ENCODE data around the gene RIBC1. TPM values are rescaled to one million over a fixed set of nuclear protein-coding genes. Genes with fewer than 3 reads are reported as not detected.

RIBC1 gene
- 1 to 10 TPM in 2 of 4 donors, under 1 TPM in 1, not detected in 1; 0.77 to 3.0 (median 2.5) TPM for total RNA-seq

DNA sequence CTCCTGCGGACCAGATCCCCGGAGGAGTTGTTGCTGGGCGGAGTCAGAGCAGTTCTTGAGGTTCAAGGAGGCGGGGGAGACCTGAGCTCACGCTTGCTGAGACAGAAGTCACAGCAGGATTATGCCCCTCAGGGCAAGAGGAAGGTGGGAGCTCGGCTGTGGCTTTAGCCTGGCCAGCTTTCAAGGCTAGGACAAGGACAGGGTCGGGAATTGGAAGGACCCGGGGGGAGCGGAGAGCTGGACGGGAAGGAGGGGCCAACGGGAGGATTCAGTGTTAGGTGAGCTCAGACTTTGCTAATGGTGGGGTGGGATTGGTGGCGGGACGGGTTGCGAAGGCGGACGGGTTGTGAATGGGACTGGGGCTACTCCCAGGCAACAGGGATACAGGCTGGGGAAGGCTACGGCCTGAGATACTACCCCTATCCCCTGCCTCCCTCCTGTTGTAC is at the start of gene RIBC1:
Gene RIBC1 (plus strand): TSS at position 13 of the 446 bp plus-strand sequence. CDS start 3,404 bp downstream, outside the sequence.
- no peak for DNase-seq
- H3K36me3 ChIP-seq, result no peaks in the 10 kb centered on the region
- H3K27me3 ChIP-seq, result no peaks in the 10 kb centered on the region
- intact Hi-C loops (cut with DNase I; ENCODE audit: low total_unique reads), result loop anchor here (10.0 kb wide), 1 partner anchor 108 kb away; no protein-coding TSS in a partner anchor
- no peak for TF ChIP-seq POLR2A (IDR thresholded peaks at IDR 0.05)
- TF ChIP-seq, protein P1, sequence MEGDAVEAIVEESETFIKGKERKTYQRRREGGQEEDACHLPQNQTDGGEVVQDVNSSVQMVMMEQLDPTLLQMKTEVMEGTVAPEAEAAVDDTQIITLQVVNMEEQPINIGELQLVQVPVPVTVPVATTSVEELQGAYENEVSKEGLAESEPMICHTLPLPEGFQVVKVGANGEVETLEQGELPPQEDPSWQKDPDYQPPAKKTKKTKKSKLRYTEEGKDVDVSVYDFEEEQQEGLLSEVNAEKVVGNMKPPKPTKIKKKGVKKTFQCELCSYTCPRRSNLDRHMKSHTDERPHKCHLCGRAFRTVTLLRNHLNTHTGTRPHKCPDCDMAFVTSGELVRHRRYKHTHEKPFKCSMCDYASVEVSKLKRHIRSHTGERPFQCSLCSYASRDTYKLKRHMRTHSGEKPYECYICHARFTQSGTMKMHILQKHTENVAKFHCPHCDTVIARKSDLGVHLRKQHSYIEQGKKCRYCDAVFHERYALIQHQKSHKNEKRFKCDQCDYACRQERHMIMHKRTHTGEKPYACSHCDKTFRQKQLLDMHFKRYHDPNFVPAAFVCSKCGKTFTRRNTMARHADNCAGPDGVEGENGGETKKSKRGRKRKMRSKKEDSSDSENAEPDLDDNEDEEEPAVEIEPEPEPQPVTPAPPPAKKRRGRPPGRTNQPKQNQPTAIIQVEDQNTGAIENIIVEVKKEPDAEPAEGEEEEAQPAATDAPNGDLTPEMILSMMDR (IDR thresholded peaks at IDR 0.05), result no peak
- no peaks in the 10 kb centered on the region for H3K9me3 ChIP-seq
- H3K27ac ChIP-seq, result peak within 1 kb of the TSS; percentile 89 to 95
- peak within 1 kb of the TSS; percentile 77 to 81 for H3K4me3 ChIP-seq
- H3K4me1 ChIP-seq, result peaks cover 10% of the 10 kb centered on the region in 2 donors

DNA sequence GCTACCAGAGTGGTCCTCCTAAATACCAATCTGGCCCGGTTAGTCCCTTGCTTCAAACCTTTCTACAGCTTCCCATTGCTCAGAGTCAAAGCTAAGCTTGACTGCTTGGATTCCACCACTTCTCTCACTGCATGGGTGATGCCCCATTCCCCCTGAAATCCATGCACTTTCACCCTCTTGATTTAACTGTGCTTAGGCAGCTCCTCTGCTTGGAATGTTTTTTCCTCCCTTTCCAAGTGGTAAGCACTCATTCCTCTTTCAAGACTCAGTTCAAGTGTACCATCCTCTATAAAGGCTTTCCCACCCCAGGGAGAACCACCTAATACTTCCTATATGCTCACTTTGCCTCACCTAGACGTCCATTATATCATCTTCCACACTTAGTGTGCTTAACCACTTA is 49.4 kb upstream of the RIBC1 start:
- DNase-seq, result no peak
- Histone ChIP-seq H3K27me3 (no peaks in the 10 kb centered on the region), H3K4me3 (no peak overlapping the region), H3K36me3 (no peaks in the 10 kb centered on the region), H3K4me1 (no peaks in the 10 kb centered on the region), H3K27ac (no peak overlapping the region), H3K9me3 (no peaks in the 10 kb centered on the region)
- intact Hi-C loops (cut with DNase I; ENCODE audit: low total_unique reads), result no loop called here
- TF ChIP-seq POLR2A (IDR thresholded peaks at IDR 0.05), result no peak
- TF ChIP-seq, protein P1 (IDR thresholded peaks at IDR 0.05), result no peak

DNA sequence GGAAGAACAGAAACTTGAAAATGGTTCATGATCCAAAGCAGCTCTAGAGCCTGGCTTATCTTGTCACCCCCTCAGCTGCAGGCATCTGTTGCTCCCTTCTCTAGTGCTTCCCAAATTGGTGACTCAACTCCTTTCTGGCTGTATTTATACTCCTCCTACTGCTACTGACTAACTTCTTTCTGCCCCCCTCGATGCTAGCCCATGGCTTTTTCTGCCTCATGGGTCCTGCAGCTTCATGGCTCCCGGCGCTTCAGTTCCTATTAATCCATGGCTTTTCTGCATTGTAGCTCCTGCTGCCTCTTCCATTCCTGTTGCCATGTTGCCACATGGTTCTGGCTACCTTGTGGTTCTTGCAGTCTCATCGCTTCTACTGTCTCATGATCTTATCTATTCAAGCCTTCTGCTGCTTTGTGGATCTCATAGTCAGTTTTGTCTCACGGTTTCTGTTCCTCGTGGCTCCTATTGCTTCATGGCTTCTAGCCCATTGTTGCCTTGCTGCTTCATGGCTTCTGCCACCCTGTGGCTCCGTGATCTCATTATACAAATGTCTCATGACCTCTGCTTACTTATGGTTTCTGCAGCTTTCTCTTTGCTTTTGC is 48.4 kb upstream of the RIBC1 start:
- intact Hi-C loops (cut with DNase I; ENCODE audit: low total_unique reads), result no loop called here
- no peaks in the 10 kb centered on the region for H3K27me3 ChIP-seq
- H3K36me3 ChIP-seq, result no peaks in the 10 kb centered on the region
- no peak overlapping the region for H3K4me3 ChIP-seq
- DNase-seq, result no peak
- TF ChIP-seq POLR2A (IDR thresholded peaks at IDR 0.05), result no peak
- TF ChIP-seq, protein P1 (IDR thresholded peaks at IDR 0.05), result no peak
- no peak overlapping the region for H3K27ac ChIP-seq
- no peaks in the 10 kb centered on the region for H3K9me3 ChIP-seq
- H3K4me1 ChIP-seq, result no peaks in the 10 kb centered on the region

DNA sequence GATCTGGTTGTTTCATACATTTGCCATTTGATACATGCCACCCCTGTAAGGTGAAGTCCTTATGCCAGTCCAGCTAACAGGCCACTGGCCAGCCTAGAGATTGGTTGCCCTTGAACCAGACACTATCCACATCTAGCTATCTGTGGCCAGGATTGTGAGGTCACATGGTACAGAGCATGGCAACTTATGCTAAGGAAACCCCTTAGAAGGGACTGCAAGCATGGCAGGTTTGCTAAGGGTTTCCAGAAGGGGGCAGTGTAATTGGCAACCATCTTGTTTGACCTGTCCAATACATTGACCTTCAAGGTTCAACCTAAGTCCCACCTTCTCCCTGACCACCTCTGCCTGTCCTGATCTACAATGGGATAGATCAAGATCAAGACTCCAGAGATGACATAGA is 47.8 kb upstream of the RIBC1 start:
- TF ChIP-seq, protein P1 (IDR thresholded peaks at IDR 0.05), result no peak
- no peak for TF ChIP-seq POLR2A (IDR thresholded peaks at IDR 0.05)
- Histone ChIP-seq H3K4me3 (no peak overlapping the region), H3K9me3 (no peaks in the 10 kb centered on the region), H3K36me3 (no peaks in the 10 kb centered on the region), H3K4me1 (no peaks in the 10 kb centered on the region), H3K27me3 (no peaks in the 10 kb centered on the region), H3K27ac (no peak overlapping the region)
- intact Hi-C loops (cut with DNase I; ENCODE audit: low total_unique reads), result no loop called here
- DNase-seq, result no peak

DNA sequence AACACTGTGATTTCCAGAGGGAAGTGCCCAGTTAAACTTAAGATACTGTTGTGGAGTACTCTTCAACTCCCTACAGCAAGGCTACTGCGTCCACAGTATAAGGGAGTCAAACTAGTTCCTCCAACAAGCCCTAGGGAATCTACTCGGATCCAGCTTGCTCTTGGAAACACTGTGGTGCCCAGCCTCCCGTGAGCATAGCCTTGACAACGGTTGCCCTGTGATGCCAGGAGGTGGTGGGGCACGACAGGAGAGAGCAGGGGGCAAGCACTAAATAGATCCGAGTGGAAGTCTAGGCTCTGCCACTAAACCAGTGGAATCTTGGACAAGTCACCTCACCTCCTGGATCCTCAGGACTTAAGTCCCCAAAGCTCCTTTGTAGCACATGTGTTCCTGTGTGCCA is 45.8 kb upstream of the RIBC1 start:
- Histone ChIP-seq H3K4me1 (no peaks in the 10 kb centered on the region), H3K27ac (no peak overlapping the region), H3K36me3 (no peaks in the 10 kb centered on the region), H3K9me3 (no peaks in the 10 kb centered on the region), H3K27me3 (no peaks in the 10 kb centered on the region), H3K4me3 (no peak overlapping the region)
- DNase-seq, result no peak
- no peak for TF ChIP-seq POLR2A (IDR thresholded peaks at IDR 0.05)
- TF ChIP-seq, protein P1 (IDR thresholded peaks at IDR 0.05), result no peak
- intact Hi-C loops (cut with DNase I; ENCODE audit: low total_unique reads), result no loop called here

Data from uterus (tissue), 4 donors.